GM12892 (cell line): ENCODE results near the gene DHX38.

Experiments used
- POLR2A ChIP-seq: IDR thresholded peaks from 2 replicates; pipeline ENCODE4 v1.6.1; 2011; ENCODE audit warnings: low read depth, low read length, control low read depth
- POLR2AphosphoS5 ChIP-seq: IDR thresholded peaks from 2 replicates; pipeline ENCODE4 v1.6.1; 2011; ENCODE audit warnings: low read depth, low read length, control low read depth

DNA sequence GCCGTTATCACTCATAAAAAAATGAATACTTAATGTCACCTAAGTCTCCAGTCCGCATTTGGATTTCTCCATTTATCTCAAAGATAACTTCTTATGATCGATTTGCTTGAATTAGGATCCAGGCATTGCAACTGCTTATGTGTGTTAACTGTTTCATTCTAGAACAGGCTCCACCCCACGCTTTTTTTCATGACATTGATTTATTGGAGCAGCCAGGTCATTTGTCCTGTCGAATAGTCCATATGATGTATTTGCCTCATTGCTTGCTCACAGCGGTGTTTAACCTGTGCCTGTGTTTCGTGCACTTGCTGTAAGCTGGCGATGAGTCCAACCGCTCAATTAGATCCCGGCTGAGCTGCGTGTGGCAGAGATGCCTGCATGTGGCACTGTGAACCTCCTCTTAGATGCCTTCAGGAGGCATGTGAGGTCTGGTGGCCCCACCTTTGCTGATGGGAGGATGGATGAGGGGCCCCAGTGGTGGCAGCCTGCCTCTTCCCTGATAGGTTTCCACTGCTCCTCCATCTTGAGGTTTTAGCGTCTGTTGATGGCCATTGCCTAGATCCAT lies 16.4 kb downstream of the DHX38 start:
- TF ChIP-seq POLR2A (no peak), POLR2AphosphoS5 (no peak)
